GM19099 (cell line): ENCODE data around the gene SCAPER.

Source experiments
- POLR2A ChIP-seq: IDR thresholded peaks from 3 replicates; pipeline ENCODE4 v1.6.1; 2011; ENCODE audit warnings: low read depth; ENCODE audit not compliant: insufficient read length; ENCODE audit errors: extremely low read depth

Gene SCAPER

GRCh38 chr15:76823303-76823702 lies 81.8 kb downstream of the SCAPER start:
- no peak for TF ChIP-seq POLR2A

- TF ChIP-seq POLR2A = no peak
Observed at GRCh38 chr15:76815421-76815820, 89.7 kb downstream of the SCAPER start.

- no peak for TF ChIP-seq POLR2A
Observed at GRCh38 chr15:76812381-76812780, 92.8 kb downstream of the SCAPER start.

DNA sequence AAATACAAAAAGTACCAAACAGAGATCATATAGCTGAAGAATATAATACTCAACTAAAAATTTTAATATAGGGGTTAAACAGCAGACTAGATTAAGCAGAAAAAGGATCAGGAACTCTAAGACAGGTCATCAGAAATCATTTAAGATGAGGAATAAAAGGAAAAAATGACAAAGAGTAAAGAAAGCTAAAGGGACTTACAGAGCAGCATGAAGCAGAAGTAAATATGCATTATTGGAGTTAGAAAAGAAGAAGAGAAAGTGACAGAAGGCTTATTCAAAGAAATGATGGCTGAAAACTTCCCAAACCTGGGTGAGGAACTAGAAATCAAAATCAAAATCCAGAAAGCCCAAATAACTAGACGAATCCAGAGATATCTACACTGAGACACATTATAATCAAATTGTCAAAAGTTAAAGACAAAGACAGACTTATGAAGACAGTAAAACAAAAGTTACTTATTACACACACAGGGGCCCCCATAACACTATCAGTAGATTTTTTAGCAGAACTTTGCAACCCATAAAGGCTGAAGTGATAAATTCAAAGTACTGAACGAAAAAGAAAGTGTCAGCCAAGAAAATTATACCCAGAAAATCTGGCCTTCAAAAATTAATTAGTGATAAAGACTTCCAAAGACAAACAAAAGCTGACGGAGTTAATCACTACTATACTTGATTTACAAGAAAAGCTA lies 95.6 kb downstream of the SCAPER start:
- TF ChIP-seq POLR2A = no peak

DNA sequence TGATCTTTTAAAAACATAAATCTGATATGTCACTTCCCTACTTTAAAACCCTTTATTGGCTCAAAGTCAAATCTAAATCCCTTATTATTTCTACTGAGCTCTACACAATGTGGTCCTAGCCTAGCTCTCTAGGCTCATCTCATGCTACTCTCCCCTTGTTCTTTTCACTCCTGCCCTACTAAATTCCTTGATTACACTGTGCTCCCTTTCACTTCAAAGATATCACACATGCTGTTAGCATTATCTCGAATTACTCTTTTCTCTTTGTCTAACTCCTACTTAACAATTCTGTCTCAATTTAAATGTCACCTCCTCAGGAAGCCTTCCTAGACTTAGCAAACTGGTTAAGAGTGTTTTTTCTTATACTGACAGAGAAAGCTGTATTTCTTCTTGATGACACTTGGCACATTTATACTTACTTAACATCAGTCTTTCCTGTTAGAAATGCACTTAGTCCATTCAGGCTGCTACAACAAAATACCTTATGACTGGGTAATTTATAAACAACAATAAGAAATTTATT lies 102.0 kb downstream of the SCAPER start:
- no peak for TF ChIP-seq POLR2A

GRCh38 chr15:76802411-76802810 lies 102.7 kb downstream of the SCAPER start:
- TF ChIP-seq POLR2A = no peak

DNA sequence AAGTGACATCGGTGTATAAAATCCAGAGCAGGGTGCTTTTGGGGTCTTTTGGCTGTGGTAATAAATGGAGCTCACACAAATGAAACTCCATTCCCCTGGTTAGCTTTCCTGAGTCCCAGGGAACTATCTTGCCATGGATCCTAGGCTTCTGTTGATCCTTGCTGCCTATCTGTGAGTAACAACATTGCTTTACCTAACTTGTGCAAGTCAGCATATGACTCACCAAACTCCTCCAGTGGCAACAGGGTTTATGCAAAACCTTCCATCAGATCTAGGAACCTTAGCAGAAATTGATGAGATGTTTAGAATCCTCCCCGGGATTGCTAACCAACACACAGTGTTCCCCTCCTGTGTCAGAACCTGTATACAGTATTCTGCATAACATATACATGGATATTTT lies 105.4 kb downstream of the SCAPER start:
- no peak for TF ChIP-seq POLR2A

DNA sequence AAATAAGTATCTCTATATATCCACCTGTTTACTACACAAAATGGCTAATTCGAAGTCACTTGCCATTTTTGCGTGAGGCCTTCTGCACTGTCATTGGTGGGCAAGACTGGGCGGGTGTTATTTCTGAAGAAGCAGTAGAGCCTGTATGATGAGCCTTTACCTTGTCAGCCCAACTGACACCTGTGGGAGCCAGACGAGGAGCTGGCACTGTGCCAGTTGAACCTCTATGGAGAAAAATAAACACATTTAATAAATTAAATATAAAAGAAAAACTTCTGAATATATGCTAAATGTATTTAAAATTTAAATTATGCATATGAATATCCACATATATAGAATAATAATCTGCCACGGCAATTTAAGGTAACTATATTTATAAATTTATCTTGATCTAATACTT lies 109.9 kb downstream of the SCAPER start:
- no peak for TF ChIP-seq POLR2A

- no peak for TF ChIP-seq POLR2A
Observed at GRCh38 chr15:76793162-76793561, 112.0 kb downstream of the SCAPER start.

- no peak for TF ChIP-seq POLR2A
Observed at GRCh38 chr15:76791511-76791910, 113.6 kb downstream of the SCAPER start.

DNA sequence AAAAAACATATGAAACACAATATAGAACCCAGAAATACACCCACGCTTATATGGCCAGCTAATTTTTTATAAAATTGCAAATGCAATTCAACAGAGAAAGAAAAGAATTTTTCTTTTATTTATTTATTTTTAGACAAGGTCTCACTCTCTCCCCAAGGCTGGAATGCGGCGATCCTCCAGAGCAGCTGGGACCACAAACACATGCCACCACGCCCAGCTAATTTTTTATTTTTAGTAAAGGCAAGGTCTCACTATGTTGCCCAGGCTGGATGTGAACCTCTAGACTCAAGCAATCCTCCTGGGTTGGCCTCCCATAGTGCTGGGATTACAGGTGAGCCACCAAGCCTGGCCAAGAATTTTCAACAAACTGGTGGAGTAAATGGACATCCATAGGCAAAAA lies 117.9 kb downstream of the SCAPER start:
- TF ChIP-seq POLR2A = no peak

DNA sequence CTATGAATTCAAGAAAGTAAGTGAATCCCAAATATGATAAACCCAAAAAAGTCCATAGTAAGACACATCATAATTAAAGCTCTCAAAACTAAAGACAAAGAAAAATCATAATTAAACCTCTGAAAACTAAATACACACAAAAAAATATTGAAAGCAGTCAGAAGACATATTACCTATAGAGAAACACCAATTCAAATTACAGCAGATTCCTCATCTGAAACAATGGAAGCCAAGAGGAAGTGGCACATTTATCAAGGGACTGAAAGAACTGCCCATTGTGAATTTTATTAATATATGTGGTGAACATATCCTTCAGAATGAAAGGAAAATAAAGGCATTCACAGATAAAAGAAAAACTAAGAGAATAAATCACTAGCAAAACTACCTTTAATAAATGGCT lies 128.2 kb downstream of the SCAPER start:
- TF ChIP-seq POLR2A = no peak

- no peak for TF ChIP-seq POLR2A
Observed at GRCh38 chr15:76776480-76776879, 128.7 kb downstream of the SCAPER start.

DNA sequence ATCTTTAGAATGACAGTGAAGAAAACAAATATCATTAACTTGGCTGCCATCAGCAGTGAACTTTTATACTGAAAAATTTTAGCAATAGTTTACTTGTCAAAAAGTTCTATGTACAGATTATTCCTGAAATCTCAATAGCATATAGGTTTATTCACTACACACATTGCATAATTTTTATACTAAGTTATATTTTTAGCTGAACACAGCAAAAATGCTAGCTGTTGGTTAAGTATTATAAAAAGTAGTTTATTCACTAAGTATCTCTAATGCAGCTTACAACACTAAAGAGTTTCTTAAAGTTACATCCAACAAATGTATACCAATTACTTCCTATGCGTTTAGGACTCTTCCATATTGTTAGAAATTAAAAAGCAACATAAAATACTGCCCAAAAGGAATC lies 131.9 kb downstream of the SCAPER start:
- TF ChIP-seq POLR2A = no peak

GRCh38 chr15:76772776-76773175 lies 132.4 kb downstream of the SCAPER start:
- TF ChIP-seq POLR2A = no peak

DNA sequence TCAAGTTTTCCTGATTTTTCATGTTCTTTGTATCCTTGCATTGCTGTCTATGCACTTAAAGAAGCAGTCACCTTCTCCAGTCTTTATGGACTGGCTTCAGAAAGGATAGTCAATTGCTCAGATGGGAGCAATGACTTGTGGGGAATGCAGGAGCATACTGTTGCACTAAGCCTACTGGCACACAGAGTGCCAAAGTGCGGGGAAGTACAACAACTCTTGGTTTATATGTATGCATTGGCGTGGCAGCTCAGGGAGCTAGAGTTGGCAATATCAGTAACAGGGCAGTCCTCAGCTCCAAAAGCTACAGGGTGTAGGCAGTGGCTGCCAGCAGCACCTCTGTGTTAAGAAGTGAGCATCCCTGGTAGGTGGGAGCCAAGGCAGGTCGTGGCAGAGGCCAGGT lies 141.1 kb downstream of the SCAPER start:
- no peak for TF ChIP-seq POLR2A

DNA sequence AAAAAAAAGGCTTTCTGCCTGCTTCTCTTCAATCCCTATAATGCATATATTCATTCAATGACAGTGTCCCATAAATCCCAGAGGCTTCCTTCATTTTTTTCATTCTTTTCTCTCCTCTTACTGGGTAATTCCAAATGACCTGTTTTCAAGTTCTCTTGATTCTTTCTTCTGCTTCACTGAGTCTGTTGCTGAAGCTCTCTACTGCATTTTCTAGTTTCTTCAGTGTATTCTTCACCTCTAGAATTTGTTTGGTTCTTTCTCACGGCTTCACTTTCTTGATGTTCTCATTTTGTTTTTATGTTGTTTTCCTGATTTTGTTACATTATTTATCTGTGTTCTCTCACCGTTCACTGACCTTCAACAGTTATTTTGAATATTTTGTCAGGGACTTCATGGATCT lies 141.6 kb downstream of the SCAPER start:
- no peak for TF ChIP-seq POLR2A
